GM18526 (cell line): Measurements from ENCODE around the gene FBXO31.

Source experiments
- POLR2A ChIP-seq: IDR thresholded peaks from 3 replicates; pipeline ENCODE4 v1.6.1; 2011; ENCODE audit not compliant: insufficient read length; ENCODE audit errors: extremely low read depth

The FBXO31 gene

DNA sequence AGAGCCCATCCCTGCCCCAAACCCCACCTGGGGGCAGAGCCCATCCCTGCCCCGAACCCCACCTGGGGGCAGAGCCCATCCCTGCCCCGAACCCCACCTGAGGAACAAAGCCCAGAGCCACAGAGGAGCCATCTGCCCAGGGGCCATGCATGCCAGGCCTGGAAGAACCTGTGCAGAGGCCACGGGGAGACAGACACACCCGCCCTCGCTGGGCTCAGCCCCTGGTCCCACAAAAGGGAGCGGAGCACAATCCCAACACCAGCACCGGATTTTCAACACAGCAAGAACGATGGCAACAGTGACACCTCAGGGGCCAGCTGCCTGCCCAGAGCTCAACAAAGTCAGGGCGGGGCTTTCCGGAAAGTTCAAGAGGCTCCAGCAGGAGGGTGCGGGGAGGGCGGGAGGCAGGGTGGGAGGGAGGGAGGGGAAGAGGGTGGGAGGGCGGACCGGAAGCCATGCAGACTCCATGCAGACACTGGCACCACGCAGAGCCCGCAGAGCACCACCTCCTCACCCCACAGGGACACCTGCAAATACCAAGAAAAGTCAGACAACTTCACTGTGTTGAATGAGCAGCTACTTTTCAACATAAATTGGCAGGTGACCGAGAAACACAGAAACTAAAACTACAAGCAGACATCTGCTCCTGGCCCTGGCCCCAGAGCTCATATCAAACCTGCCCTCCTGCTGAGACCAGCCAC is 38.5 kb downstream of the FBXO31 start:
- TF ChIP-seq POLR2A: no peak

DNA sequence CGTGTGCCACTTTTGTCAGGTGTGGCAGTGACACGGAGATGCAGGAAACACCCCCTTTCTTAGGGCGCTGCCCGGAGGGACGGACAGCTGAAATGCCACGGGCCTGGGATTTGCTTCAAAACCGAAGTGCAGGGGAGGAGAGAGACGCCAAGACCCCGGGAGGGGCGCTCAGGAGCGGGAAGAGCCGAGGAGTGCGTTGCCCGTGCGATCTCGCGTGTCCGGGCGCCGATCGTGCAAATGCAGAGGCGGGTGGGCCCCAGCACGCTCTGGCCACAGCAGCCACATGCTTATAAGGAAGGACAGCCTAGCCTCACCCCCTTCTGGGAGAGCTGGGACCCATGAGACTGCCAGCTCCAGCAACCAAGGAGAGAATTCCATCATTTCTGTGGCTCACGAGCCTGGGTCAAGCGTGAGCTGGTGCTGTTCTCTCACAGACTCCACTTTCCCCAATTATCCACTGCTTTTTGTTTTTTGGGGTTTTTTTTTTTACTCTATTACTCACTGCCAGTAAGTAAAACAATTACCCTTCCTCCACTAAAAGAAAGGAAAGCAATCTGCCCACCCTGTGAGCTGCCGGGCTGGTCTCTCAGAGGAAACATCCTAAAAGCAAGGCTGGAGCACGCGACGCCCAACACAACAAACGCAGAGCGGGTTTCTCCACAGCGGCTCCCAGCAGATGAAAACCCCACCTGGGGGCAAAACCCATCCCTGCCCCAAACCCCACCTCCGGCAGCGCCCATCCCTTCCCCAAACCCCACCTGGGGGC is 39.2 kb downstream of the FBXO31 start:
- no peak for TF ChIP-seq POLR2A

DNA sequence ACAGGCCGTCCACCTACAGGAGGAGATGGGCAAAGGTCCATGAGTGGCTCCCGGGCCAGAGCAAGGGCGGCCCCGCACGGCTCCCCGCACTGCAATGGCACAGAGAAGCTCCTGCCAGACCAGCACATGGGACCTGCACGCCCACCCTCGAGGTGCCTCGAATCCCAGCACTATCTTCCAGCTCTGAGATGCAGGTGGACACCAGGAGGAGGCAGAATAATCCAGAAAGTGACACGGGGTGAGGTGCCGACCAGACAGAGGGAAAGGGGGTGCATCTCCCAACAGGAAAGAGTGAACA is 39.9 kb downstream of the FBXO31 start:
- TF ChIP-seq POLR2A: no peak

DNA sequence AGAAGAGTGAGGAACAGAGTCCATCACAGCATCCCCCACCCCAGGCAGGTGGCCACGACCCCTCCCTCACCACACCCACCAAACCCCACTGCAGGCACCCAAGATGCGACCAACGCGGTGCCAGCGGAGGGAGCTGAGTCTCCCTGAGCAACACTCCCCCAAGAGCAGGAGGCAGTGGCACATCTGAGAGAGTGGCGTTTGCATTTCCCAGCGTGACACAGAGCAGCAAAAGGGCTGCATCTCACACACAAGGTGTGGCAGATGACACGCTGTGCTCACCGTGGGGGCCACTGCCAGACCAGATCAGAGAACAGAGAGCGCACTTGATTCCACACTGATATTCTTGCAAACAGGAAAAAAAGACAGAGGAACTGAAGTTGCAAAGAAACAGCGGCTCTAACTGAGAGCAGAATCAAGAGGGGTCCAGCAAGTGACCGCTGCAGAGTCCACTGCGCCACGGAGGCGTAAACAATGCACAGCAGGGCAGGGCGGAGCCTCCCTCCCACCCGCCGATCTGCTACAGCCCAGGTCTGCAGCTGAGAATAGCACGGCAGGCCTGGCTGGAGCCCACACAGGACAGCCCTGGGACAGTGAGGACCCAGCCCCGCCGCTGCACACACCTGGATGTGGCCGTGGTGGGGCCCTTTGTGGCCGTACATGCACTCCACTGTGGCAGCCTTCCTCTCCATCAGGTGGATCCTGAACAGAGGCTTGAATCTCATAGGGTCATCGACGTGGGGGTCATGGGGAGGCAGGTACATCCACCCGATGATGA is 40.4 kb downstream of the FBXO31 start:
- no peak for TF ChIP-seq POLR2A

DNA sequence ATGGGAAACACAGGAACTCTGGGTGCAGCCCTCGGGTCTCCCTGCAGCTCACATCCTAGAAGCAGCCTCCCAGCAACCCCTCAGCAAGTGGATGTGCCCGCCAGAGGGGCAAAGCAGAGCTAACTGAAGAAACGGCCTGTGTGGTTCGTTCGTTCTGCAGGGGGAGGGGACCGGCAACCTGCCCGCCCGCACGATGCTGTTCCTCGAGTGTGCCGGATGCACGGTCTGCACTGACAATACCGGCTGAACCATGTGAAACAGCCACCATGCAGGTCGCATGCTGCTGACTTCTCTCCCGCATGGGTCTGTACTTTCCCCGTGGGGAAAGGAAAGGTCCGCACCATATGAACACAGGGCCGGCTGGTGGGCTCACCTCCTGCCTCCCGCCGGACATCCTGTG is 41.1 kb downstream of the FBXO31 start:
- TF ChIP-seq POLR2A: no peak

DNA sequence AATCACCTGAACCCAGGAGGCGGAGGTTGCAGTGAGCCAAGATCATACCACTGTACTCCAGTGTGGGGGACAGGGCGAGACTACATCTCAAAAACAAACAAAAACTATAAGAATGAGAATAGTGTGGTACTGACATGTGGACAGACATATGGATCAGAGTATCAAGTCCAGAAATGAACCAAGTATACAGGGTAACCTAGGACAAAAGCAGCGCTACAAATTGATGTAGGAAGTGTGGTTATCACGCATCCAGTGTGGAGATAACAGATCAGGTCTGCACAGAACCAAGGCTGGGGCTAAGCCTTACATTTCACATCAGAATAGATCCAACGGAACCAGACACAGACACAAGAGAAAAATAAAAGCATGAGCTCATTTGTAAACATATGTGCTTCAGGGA is 43.4 kb downstream of the FBXO31 start:
- no peak for TF ChIP-seq POLR2A

DNA sequence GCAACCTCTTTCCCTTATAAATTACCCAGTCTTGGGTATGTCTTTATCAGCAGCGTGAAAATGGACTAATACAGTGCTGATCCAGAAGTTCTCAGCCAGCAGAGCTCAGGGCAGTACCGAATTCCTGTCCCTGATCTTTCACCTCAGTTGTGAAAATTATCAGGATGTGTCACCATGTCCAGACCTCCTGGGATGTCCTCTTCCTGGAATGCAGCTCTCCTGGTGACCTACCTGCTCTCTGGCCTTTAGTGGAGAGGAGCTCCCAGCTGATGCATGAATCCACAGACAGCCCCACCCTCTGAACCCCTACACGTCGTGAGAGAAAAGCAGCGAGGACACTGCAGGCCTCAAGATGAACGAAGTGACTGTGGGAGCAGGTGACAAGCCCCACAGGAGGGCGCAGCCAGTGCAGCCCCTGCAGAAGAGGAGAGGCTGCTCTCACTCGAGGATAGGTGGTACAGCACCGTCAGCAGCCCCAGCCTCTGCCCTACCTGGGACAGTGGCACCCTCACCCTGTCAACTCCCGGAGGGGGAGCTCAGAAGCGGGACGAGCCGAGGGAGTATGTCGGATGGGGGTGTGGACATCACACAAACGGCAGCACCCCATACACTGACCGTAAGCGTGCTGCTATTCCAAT is 44.4 kb downstream of the FBXO31 start:
- no peak for TF ChIP-seq POLR2A

DNA sequence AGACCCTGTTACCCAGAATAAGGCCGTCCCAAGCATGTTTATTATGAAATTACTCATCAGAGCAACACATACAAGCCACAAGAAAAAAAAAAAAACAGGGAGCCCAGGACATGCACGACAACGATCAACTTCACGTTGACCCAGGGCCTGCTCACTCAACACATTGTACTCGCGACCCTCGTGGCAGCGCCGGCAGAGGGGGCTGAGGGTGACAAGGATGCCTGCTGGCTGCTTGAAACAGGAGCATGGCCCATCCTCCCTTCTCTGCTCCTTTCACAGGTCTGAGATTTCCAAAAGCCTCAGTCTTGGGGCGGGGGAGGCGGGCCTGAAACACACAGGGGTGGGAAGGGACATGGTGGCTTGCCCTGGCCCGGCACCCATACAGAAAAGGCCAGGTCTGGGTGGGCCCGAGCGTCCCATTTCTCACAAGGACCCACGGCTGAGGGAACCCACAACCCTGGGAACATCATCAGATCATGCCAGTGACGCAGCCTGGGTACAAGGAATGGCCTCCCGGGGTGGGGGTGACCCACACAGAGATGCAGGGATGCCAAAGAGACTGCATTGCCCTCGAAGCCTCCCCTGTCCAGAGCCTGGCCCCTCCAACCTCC is 45.3 kb downstream of the FBXO31 start:
- TF ChIP-seq POLR2A: no peak

DNA sequence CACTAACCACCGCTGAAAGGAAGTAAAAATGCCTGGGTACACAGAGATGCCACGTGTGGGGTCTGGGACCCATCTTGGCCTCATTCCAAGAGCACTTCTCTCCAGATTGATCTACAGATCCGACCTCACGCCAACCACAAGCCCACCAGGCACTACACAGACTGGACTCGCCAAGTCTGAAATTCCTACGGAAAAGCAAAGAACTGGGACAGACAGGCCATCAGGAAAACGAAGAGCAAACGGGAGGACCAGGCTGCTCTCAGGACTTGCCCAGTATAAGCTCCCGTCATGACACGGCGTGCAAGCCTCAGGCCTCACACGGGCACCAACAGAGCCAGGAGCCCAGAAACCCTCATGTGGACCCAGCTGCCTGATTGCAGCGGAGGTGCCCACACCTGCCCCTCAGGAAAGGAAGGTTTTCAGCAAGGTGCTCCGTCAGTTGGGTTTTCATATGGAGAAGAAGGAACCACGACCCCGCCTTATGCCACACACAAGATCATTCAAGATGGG is 46.3 kb downstream of the FBXO31 start:
- TF ChIP-seq POLR2A: no peak

DNA sequence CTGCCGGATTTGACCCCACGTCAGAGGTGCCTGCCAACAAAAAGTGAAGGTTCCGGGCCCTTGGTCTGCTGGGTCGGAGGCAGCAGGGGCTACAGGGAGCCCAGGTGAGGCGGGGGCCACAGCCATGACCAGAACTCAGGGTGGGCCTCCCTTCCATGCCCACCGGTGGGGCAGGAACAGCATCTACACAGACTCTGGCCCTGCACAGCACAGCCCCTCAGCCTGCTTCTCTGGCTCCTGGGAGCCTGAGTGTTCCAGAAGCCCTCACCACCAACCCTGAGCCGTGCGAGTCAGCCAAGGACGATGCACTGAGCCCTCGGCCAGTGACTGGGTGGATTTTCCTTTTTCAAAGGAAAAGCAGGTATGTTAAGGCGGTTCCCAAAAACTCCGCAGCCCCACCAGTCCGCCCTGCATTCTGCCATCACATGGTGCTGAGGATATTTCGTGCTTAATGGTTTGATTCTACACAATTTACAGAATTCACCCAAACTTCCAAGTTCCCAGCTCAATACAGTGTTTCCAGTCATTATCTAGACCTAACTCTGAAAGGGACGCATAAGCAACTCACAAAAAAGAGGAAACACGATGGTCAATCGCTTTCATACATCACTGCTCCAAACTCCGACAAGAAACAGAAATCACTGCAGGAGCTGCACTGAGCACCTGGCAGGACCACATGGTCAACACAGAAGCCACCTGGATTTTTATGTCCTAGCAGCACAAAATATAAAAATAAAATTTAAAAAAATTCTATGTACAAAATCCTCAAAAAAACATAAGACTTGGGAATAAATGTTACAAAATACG is 46.9 kb downstream of the FBXO31 start:
- no peak for TF ChIP-seq POLR2A

DNA sequence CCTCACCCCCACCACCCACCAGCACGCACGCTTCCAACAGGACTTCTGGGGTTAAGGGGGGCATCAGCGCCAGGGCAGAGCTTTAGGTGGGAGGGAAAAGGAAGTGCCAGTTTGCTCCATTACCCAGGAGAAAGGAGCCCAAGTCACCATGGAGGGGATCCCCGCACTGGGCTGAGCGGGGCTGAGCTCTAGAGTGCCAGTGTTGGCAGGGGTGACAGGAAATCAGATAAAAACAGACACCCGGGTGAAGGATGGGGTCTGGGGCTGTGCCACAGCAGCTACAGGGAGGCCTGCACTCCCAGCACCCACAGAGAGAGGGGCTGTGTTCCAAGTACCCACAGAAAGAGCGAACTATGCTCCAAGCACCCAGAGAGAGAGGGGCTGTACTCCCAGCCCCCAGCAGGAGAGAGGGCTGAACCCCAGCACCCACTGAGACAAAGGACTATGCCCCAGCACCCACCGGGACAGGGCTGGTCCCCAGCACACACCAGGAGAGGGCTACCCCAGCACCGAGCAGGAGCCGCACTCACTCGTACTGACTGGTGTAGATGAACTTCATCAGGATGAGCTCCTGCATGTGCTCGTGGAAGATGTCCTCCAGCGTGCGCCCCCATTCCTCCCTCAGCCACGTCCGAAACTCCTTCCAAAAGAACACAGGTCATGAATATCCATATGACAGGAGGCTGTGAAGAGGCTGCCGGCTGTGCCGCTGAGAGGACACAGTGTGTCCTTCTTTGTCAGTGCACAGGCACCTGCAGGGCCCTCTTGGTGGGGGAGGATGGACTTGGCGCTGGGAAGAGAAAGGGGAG is 47.7 kb downstream of the FBXO31 start:
- TF ChIP-seq POLR2A: no peak

DNA sequence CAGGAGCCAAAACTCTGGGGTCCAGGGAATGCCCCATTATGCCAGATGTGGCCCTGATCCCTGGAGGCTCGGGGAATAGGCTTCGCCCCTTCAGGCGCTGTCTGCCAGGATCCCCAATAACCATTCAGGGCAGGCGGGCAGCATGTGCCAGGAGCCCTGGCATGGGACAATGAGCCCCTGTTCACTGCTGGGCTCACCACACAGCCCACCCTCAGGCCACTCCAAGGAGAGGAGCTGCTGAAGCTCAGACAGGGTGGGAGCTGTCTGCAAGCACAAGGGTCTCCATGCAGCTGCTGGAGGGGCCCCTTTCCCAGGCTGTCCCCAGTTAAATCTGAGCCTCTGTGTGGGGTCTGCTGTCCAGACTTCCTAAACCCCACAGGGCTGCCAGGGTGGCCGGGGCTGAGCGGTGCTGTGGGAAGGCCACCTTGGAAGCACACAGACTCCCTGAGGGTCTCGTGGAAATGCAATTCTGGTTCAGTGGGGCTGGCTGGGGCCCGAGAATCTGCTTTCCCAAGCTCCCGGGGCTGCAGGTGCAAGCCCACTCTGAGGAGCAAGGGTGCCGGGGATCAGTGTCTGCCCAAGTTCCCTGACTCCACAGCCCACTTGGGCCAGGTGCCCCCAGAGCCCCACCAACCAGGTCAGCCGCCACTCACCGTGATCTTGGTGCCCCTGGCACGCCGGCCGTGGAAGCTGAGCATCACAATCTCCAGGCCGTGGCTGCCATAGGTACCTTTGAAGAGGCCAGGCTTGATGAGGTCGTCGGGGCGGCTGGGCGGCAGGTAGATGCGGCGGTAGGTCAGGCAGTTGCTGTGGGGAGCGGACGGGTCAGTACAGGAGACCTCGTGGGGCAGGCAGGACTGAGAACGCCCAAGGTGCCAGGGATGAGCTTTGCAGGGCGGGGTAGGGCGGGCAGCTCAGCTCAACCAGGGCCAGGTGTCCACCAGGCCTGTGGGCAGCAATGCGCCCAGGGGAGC is 48.6 kb downstream of the FBXO31 start:
- TF ChIP-seq POLR2A: no peak
